K562 (cell line): ENCODE measurements around the gene ABHD16A. TPM values are rescaled to one million over a fixed set of nuclear protein-coding genes. Genes with fewer than 3 reads are reported as not detected.

ENCODE experiments used
- CBX1 ChIP-seq: sonication (generic); IDR thresholded peaks from 2 replicates; pipeline ENCODE4 v1.6.1; 2016; ENCODE audit warnings: antibody characterized with exemption, low read depth, mild to moderate bottlenecking
- HES1 ChIP-seq: fragments of 450-650 bp; IDR thresholded peaks from 2 replicates; pipeline ENCODE4 v1.6.1; 2016; ENCODE audit warnings: low read depth, mild to moderate bottlenecking, moderate library complexity
- MECOM ChIP-seq: fragments of 250-450 bp; sonication (Bioruptor Pico); IDR thresholded peaks from 2 replicates; pipeline ENCODE4 v1.8.0; 2022; ENCODE audit warnings: inconsistent platforms
- PREB ChIP-seq: sonication (generic); formaldehyde crosslinking; IDR thresholded peaks from 2 replicates; pipeline ENCODE4 v1.8.1; 2023; ENCODE audit warnings: mild to moderate bottlenecking, missing genetic modification reagents
- RCOR1 ChIP-seq, 2 experiments: IDR thresholded peaks; 2 replicates each; pipeline ENCODE4 v1.6.1; 2012; ENCODE audit warnings: low read depth in 2 of 2, low read length in 2 of 2, borderline replicate concordance in 1 of 2, improper control_type of control experiment in 1 of 2
- SMARCC2 ChIP-seq: fragments of 450-650 bp; IDR thresholded peaks from 2 replicates; pipeline ENCODE4 v1.6.1; 2017; ENCODE audit warnings: antibody characterized with exemption, moderate library complexity, mild to moderate bottlenecking, low read depth
- TBP ChIP-seq: optimal IDR thresholded peaks from 2 replicates; pipeline ENCODE3; 2011; ENCODE audit warnings: low read depth, low read length, improper control_type of control experiment
- TGIF2 ChIP-seq: sonication (generic); formaldehyde crosslinking; IDR thresholded peaks from 2 replicates; pipeline ENCODE4 v1.8.1; 2022; ENCODE audit warnings: mild to moderate bottlenecking, missing genetic modification reagents, moderate library complexity
- UBTF ChIP-seq, 2 experiments: IDR thresholded peaks; 2 replicates each; pipeline ENCODE4 v1.6.1; 2012; ENCODE audit warnings: improper control_type of control experiment in 2 of 2, low read depth in 2 of 2, low read length in 2 of 2, borderline replicate concordance in 1 of 2
- polyA plus RNA-seq, 8 experiments: library from polyadenylated mRNA; depleted of rRNA in 4 of 8; stranded (reverse) in 5 of 8; unstranded in 3 of 8; fragments of >200 nt; fragmentation: Nextera tagmentation in 2 of 8; fragmentation: Illumina TruSeq in 1 of 8; extraction: Ambion mirVana in 2 of 8; extraction: Trizol in 1 of 8; gene quantifications; 2 replicates each; pipeline versions ENCODE4 v1.2.1 to v1.2.3, GENCODE V29; 2011 to 2014; ENCODE audit warnings: inconsistent platforms in 1 of 8, missing spikeins in 1 of 8
- total RNA-seq, 7 experiments: library from RNA; depleted of rRNA in 6 of 7; stranded (reverse); fragments of >200 nt in 6 of 7; fragmentation: Illumina TruSeq in 2 of 7; extraction: Trizol in 2 of 7; gene quantifications; 2 replicates each; pipeline versions ENCODE4 v1.2.1 to v1.2.3, GENCODE V29; 2011 to 2021; ENCODE audit warnings: low replicate concordance in 1 of 7
- TF ChIP-seq, protein P1 (sequence below): fragments of 250-450 bp; sonication (Bioruptor Pico); IDR thresholded peaks from 2 replicates; pipeline ENCODE4 v1.4.0; 2020; ENCODE audit warnings: mild to moderate bottlenecking, moderate library complexity
- TF ChIP-seq, protein P2 (sequence below): fragments of 250-450 bp; sonication (Bioruptor Pico); IDR thresholded peaks from 2 replicates; pipeline ENCODE4 v1.8.0; 2022; ENCODE audit warnings: moderate library complexity, mild to moderate bottlenecking, inconsistent platforms
- TF ChIP-seq, protein P3 (sequence below): sonication (generic); formaldehyde crosslinking; IDR thresholded peaks from 2 replicates; pipeline ENCODE4 v1.9.0; 2022; ENCODE audit warnings: mild to moderate bottlenecking, missing genetic modification reagents
- TF ChIP-seq, protein P4 (sequence below), 2 experiments: fragments of 450-650 bp; IDR thresholded peaks; 2 replicates each; pipeline ENCODE4 v1.6.1; 2018; ENCODE audit warnings: mild to moderate bottlenecking in 2 of 2, low read depth in 1 of 2; ENCODE audit not compliant: partially characterized antibody in 2 of 2

ABHD16A gene
- total and polyA plus RNA-seq, 9 of the 15 experiments (the other 6 are each of a cell fraction or from before 2014, with no cell fraction given) = 25.8 to 120 (median 81.6) TPM

- TF ChIP-seq, protein P1, sequence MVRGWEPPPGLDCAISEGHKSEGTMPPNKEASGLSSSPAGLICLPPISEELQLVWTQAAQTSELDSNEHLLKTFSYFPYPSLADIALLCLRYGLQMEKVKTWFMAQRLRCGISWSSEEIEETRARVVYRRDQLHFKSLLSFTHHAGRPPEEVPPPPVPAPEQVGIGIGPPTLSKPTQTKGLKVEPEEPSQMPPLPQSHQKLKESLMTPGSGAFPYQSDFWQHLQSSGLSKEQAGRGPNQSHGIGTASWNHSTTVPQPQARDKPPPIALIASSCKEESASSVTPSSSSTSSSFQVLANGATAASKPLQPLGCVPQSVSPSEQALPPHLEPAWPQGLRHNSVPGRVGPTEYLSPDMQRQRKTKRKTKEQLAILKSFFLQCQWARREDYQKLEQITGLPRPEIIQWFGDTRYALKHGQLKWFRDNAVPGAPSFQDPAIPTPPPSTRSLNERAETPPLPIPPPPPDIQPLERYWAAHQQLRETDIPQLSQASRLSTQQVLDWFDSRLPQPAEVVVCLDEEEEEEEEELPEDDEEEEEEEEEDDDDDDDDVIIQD (CRISPR knock-in tag) = 0 out of 2 replicates have a peak, but pooled peaks have one; percentile 74
- TF ChIP-seq TGIF2 (CRISPR knock-in tag) (0 out of 2 replicates have a peak, but pooled peaks have one; percentile 38), RCOR1 (IDR thresholded peaks at IDR 0.05; ENCODE audit: borderline replicate concordance in 1 of 2, low read depth in 2 of 2, low read length in 2 of 2) (peak in 1 of 2 experiments; percentile 2; a peak in 2 of 4 replicates), PREB (CRISPR knock-in tag) (no peak), UBTF (IDR thresholded peaks at IDR 0.05; ENCODE audit: borderline replicate concordance in 1 of 2, low read depth in 2 of 2, low read length in 2 of 2) (peak; percentile 33 to 72; a peak in 1 of 4 replicates), HES1 (0 out of 2 replicates have a peak, but pooled peaks have one; percentile 31), MECOM (peak; percentile 3; the same call in 1 of the 2 replicates), CBX1 (no peak), SMARCC2 (0 out of 2 replicates have a peak, but pooled peaks have one; percentile 36), TBP (peak; percentile 35)
- TF ChIP-seq, protein P2, sequence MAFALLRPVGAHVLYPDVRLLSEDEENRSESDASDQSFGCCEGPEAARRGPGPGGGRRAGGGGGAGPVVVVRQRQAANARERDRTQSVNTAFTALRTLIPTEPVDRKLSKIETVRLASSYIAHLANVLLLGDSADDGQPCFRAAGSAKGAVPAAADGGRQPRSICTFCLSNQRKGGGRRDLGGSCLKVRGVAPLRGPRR (CRISPR knock-in tag) = peak; percentile 84
- TF ChIP-seq, protein P3, sequence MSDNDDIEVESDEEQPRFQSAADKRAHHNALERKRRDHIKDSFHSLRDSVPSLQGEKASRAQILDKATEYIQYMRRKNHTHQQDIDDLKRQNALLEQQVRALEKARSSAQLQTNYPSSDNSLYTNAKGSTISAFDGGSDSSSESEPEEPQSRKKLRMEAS (CRISPR knock-in tag) = no peak; the same call in 1 of the 2 replicates
- TF ChIP-seq, protein P4, sequence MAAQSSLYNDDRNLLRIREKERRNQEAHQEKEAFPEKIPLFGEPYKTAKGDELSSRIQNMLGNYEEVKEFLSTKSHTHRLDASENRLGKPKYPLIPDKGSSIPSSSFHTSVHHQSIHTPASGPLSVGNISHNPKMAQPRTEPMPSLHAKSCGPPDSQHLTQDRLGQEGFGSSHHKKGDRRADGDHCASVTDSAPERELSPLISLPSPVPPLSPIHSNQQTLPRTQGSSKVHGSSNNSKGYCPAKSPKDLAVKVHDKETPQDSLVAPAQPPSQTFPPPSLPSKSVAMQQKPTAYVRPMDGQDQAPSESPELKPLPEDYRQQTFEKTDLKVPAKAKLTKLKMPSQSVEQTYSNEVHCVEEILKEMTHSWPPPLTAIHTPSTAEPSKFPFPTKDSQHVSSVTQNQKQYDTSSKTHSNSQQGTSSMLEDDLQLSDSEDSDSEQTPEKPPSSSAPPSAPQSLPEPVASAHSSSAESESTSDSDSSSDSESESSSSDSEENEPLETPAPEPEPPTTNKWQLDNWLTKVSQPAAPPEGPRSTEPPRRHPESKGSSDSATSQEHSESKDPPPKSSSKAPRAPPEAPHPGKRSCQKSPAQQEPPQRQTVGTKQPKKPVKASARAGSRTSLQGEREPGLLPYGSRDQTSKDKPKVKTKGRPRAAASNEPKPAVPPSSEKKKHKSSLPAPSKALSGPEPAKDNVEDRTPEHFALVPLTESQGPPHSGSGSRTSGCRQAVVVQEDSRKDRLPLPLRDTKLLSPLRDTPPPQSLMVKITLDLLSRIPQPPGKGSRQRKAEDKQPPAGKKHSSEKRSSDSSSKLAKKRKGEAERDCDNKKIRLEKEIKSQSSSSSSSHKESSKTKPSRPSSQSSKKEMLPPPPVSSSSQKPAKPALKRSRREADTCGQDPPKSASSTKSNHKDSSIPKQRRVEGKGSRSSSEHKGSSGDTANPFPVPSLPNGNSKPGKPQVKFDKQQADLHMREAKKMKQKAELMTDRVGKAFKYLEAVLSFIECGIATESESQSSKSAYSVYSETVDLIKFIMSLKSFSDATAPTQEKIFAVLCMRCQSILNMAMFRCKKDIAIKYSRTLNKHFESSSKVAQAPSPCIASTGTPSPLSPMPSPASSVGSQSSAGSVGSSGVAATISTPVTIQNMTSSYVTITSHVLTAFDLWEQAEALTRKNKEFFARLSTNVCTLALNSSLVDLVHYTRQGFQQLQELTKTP (IDR thresholded peaks at IDR 0.05; ENCODE audit: low read depth in 1 of 2, partially characterized antibody in 2 of 2) = peak in 1 of 2 experiments; percentile 89
These were observed 43.3 kb downstream of the ABHD16A start (continued) for GRCh38 chr6:31659649-31660380.
